AG10803 (cell line): Measurements from ENCODE around the gene EVA1B.

Experiments
- DNase-seq: peaks from one replicate; pipeline ENCODE4 v3.0.0; 2010; ENCODE audit warnings: low read depth
- H3K4me3 ChIP-seq: 2 replicates; pipeline ENCODE4 v1.5.1; 2011; ENCODE audit warnings: mild to moderate bottlenecking, low read length, control low read depth
- CTCF ChIP-seq: conservative IDR thresholded peaks from 2 replicates; pipeline ENCODE4 v1.5.1; 2011; ENCODE audit warnings: mild to moderate bottlenecking, low read length, control low read depth, inconsistent platforms

Gene EVA1B

GRCh38 chr1:36352910-36353878 lies 29.7 kb upstream of the EVA1B start:
- TF ChIP-seq CTCF, result no peak
- peak; percentile 60 for DNase-seq
- no peak overlapping the region for H3K4me3 ChIP-seq

GRCh38 chr1:36352125-36352909 lies 28.9 kb upstream of the EVA1B start:
- peak; percentile 60 for DNase-seq
- H3K4me3 ChIP-seq, result no peak overlapping the region
- TF ChIP-seq CTCF, result peak; percentile 24

GRCh38 chr1:36351227-36351977 lies 28.0 kb upstream of the EVA1B start:
- peak; percentile 1; the same call in 1 of the 2 replicates for TF ChIP-seq CTCF
- H3K4me3 ChIP-seq, result peak overlapping the region; percentile 25
- peak; percentile 93 for DNase-seq

- H3K4me3 ChIP-seq, result peak overlapping the region; percentile 25; the same call in 1 of the 2 replicates
- 0 out of 2 replicates have a peak, but pooled peaks have one; percentile 0 for TF ChIP-seq CTCF
- DNase-seq, result peak; percentile 82
Measured at GRCh38 chr1:36350659-36351226, 27.3 kb upstream of the EVA1B start.

- no peak for TF ChIP-seq CTCF
- H3K4me3 ChIP-seq, result no peak overlapping the region
- DNase-seq, result peak; percentile 42
Measured at GRCh38 chr1:36349839-36350238, 26.4 kb upstream of the EVA1B start.

- no peak overlapping the region for H3K4me3 ChIP-seq
- DNase-seq, result peak; percentile 29
- TF ChIP-seq CTCF, result no peak
Measured at GRCh38 chr1:36349241-36349671, 25.8 kb upstream of the EVA1B start.
